Measurements from ENCODE around the gene AMMECR1L. TPM values are rescaled to one million over a fixed set of nuclear protein-coding genes. Genes with fewer than 3 reads are reported as not detected.
"Not testable (repeated sequence)": the region's sequence is repeated elsewhere in the genome, so short reads cannot be mapped to it uniquely, and the experiment has no call there.

AMMECR1L gene
- total RNA-seq, 3 donors from 2014 or later: 13.1 to 18.7 (median 15.6) TPM

- H3K4me1 ChIP-seq (ENCODE audit: low read depth): no peaks in the 10 kb centered on the region
- no peak for TF ChIP-seq CTCF (IDR thresholded peaks at IDR 0.05)
- DNase-seq (peak in 1 of 3 donors; percentile 18), ATAC-seq (peak; percentile 96)
- intact Hi-C loops (cut with DNase I, micrococcal nuclease): no loop called here
- H3K36me3 ChIP-seq (ENCODE audit: low read depth): no peaks in the 10 kb centered on the region
- H3K4me3 ChIP-seq: no peak overlapping the region
- no peaks in the 10 kb centered on the region for H3K9me3 ChIP-seq
Observed at GRCh38 chr2:127913808-127914457, 28.2 kb upstream of the AMMECR1L start.

GRCh38 chr2:127911737-127912136 is 26.0 kb upstream of the AMMECR1L start:
- intact Hi-C loops (cut with DNase I, micrococcal nuclease): no loop called here
- H3K9me3 ChIP-seq: no peaks in the 10 kb centered on the region
- DNase-seq: no peak
- no peak for ATAC-seq
- H3K4me3 ChIP-seq: no peak overlapping the region
- no peak for TF ChIP-seq CTCF (IDR thresholded peaks at IDR 0.05)
- no peaks in the 10 kb centered on the region for H3K36me3 ChIP-seq (ENCODE audit: low read depth)
- H3K4me1 ChIP-seq (ENCODE audit: low read depth): no peaks in the 10 kb centered on the region

GRCh38 chr2:127910415-127910814 is 24.7 kb upstream of the AMMECR1L start:
- DNase-seq (no peak), ATAC-seq (no peak)
- H3K9me3 ChIP-seq: no peaks in the 10 kb centered on the region
- TF ChIP-seq CTCF (IDR thresholded peaks at IDR 0.05): no peak
- intact Hi-C loops (cut with DNase I, micrococcal nuclease): no loop called here
- no peaks in the 10 kb centered on the region for H3K36me3 ChIP-seq (ENCODE audit: low read depth)
- no peak overlapping the region for H3K4me3 ChIP-seq
- no peaks in the 10 kb centered on the region for H3K4me1 ChIP-seq (ENCODE audit: low read depth)

GRCh38 chr2:127909019-127909418 is 23.3 kb upstream of the AMMECR1L start:
- DNase-seq: no peak
- no peak for TF ChIP-seq CTCF (IDR thresholded peaks at IDR 0.05)

GRCh38 chr2:127907733-127908400 is 22.1 kb upstream of the AMMECR1L start:
- H3K4me1 ChIP-seq (ENCODE audit: low read depth); H3K4me3 ChIP-seq; H3K9me3 ChIP-seq; DNase-seq; H3K36me3 ChIP-seq (ENCODE audit: low read depth); intact Hi-C loops (cut with DNase I, micrococcal nuclease): not testable (repeated sequence)
- peak; percentile 83 for ATAC-seq

More at GRCh38 chr2:127909019-127909418, 23.3 kb upstream of the AMMECR1L start:
- Histone ChIP-seq H3K4me3 (no peak overlapping the region), H3K9me3 (no peaks in the 10 kb centered on the region), H3K36me3 (ENCODE audit: low read depth) (no peaks in the 10 kb centered on the region), H3K4me1 (ENCODE audit: low read depth) (no peaks in the 10 kb centered on the region)
- peak; percentile 71 for ATAC-seq
- intact Hi-C loops (cut with DNase I, micrococcal nuclease): no loop called here

- H3K4me3 ChIP-seq: no peak overlapping the region
- intact Hi-C loops (cut with DNase I, micrococcal nuclease): no loop called here
Observed at GRCh38 chr2:127906206-127906926, 20.6 kb upstream of the AMMECR1L start.

More at GRCh38 chr2:127906206-127906926, 20.6 kb upstream of the AMMECR1L start:
- Histone ChIP-seq H3K4me1 (ENCODE audit: low read depth) (no peaks in the 10 kb centered on the region), H3K36me3 (ENCODE audit: low read depth) (no peaks in the 10 kb centered on the region), H3K9me3 (no peaks in the 10 kb centered on the region)
- ATAC-seq (no peak), DNase-seq (no peak)
- TF ChIP-seq CTCF (IDR thresholded peaks at IDR 0.05): no peak
